Measurements from ENCODE around the gene MICAL3. TPM values are rescaled to one million over a fixed set of nuclear protein-coding genes. Genes with fewer than 3 reads are reported as not detected.

The MICAL3 gene
- total and polyA plus RNA-seq, 9 of the 15 experiments (the other 6 are each of a cell fraction or from before 2014, with no cell fraction given): 0.53 to 32.1 (median 12.3) TPM

GRCh38 chr22:17946662-17947367, 77.5 kb downstream of the MICAL3 start (continued):
- TF ChIP-seq, protein P1, sequence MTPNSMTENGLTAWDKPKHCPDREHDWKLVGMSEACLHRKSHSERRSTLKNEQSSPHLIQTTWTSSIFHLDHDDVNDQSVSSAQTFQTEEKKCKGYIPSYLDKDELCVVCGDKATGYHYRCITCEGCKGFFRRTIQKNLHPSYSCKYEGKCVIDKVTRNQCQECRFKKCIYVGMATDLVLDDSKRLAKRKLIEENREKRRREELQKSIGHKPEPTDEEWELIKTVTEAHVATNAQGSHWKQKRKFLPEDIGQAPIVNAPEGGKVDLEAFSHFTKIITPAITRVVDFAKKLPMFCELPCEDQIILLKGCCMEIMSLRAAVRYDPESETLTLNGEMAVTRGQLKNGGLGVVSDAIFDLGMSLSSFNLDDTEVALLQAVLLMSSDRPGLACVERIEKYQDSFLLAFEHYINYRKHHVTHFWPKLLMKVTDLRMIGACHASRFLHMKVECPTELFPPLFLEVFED (CRISPR knock-in tag; conservative IDR thresholded peaks at IDR 0.05): no peak

GRCh38 chr22:17945888-17946648, 78.3 kb downstream of the MICAL3 start:
- Histone ChIP-seq H4K20me1 (replicated peaks; ENCODE audit: control insufficient read depth, insufficient read depth, low read length) (peaks cover 62% of the 10 kb centered on the region), H3K27ac (ENCODE audit: extremely low read depth, low read depth, low read length) (no peak overlapping the region), H3K79me2 (ENCODE audit: control insufficient read depth, insufficient read depth, low read length) (peaks cover 30% of the 10 kb centered on the region; the same call in 2 of the 3 replicates), H3K9me1 (ENCODE audit: control insufficient read depth, insufficient read depth, low read length) (no peaks in the 10 kb centered on the region), H3K9me3 (replicated peaks; ENCODE audit: control insufficient read depth, insufficient read depth, low read depth, low read length) (no peaks in the 10 kb centered on the region), H3K4me3 (no peak overlapping the region), H3K9ac (ENCODE audit: insufficient read depth in 1 of 2, low read depth in 2 of 2, low read length in 2 of 2) (no peak overlapping the region), H3K4me2 (ENCODE audit: insufficient read depth, low read length) (no peak overlapping the region), H3K36me3 (ENCODE audit: control insufficient read depth, insufficient read depth, low read length) (no peaks in the 10 kb centered on the region), H3K27me3 (ENCODE audit: control insufficient read depth in 2 of 2, insufficient read depth in 2 of 2, low read length in 2 of 2) (no peaks in the 10 kb centered on the region), H2AFZ (ENCODE audit: low read depth, low read length) (no peak overlapping the region), H3K4me1 (replicated peaks in 1 of 2; ENCODE audit: control insufficient read depth in 2 of 2, insufficient read depth in 2 of 2, low read length in 2 of 2) (peaks cover 0 to 10% of the 10 kb centered on the region in 2 experiments; a peak in 4 of 5 replicates)
- POLR2A ChIA-PET: interaction anchor here (0.7 to 1.1 kb wide), 2 partner anchors 12 to 29 kb away, joined by 6 to 7 read pairs; no protein-coding TSS in a partner anchor
- DNase-seq (ENCODE audit: extremely low read depth in 1 of 4, low spot score in 3 of 4) (no peak), FAIRE-seq (no peak), ATAC-seq (peak; percentile 54)
- intact Hi-C loops (cut with micrococcal nuclease) (no loop called here), in situ Hi-C loops (cut with MboI) (no loop called here)
- 56% methylated on average over 16 of the region's 16 CpGs for WGBS (ENCODE audit: insufficient coverage, low coverage, missing lambda C conversion rate)
- TF ChIP-seq CEBPG (CRISPR knock-in tag; IDR thresholded peaks at IDR 0.05) (no peak), CEBPG (tag; conservative IDR thresholded peaks at IDR 0.05 in 1 of 2, IDR thresholded peaks at IDR 0.05 in 1 of 2) (no peak), RAD21 (CRISPR knock-in tag; conservative IDR thresholded peaks at IDR 0.05 in 1 of 2, IDR thresholded peaks at IDR 0.05 in 1 of 2) (peak in 1 of 2 experiments; percentile 31; a peak in 2 of 4 replicates), JUND (IDR thresholded peaks at IDR 0.05; ENCODE audit: borderline replicate concordance, low read depth, low read length) (0 out of 2 replicates have a peak, but pooled peaks have one; percentile 20), JUND (tag; IDR thresholded peaks at IDR 0.05; ENCODE audit: borderline replicate concordance, low read depth, low read length) (no peak), CTCF (IDR thresholded peaks at IDR 0.05 in 2 of 3, conservative IDR thresholded peaks at IDR 0.05 in 1 of 3; ENCODE audit: insufficient read depth in 2 of 3, low read depth in 1 of 3, low read length in 3 of 3) (peak; percentile 2 to 36 (median 32); a peak in 2 of 6 replicates)
- TF ChIP-seq, protein P2, sequence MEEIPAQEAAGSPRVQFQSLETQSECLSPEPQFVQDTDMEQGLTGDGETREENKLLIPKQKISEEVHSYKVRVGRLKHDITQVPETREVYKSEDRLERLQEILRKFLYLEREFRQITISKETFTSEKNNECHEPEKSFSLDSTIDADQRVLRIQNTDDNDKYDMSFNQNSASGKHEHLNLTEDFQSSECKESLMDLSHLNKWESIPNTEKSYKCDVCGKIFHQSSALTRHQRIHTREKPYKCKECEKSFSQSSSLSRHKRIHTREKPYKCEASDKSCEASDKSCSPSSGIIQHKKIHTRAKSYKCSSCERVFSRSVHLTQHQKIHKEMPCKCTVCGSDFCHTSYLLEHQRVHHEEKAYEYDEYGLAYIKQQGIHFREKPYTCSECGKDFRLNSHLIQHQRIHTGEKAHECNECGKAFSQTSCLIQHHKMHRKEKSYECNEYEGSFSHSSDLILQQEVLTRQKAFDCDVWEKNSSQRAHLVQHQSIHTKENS (CRISPR knock-in tag; IDR thresholded peaks at IDR 0.05): no peak
- BruUV-seq (replicated peaks): no TSS peak
- CTCF ChIA-PET (ENCODE audit: low intra/inter-chr PET ratio): no interaction called here

Data from K562 (cell line).